ENCODE results near the gene DNAH12. TPM values are rescaled to one million over a fixed set of nuclear protein-coding genes. Genes with fewer than 3 reads are reported as not detected.

DNAH12 gene
- total and polyA plus RNA-seq, 2 of the 13 experiments (the other 11 are each of a cell fraction or from before 2014, with no cell fraction given), result 0.11 TPM

- TF ChIP-seq ZNF407 (CRISPR knock-in tag; IDR thresholded peaks at IDR 0.05; ENCODE audit: not compliant biosample characterization) (no peak), TARDBP (CRISPR knock-in tag; IDR thresholded peaks at IDR 0.05) (no peak), POLR2AphosphoS5 (IDR thresholded peaks at IDR 0.05; ENCODE audit: low read depth, low read length) (no peak), GABPB1 (CRISPR knock-in tag; IDR thresholded peaks at IDR 0.05) (no peak), SIN3A (IDR thresholded peaks at IDR 0.05; ENCODE audit: borderline replicate concordance, low read depth, low read length) (no peak), NFE2 (CRISPR knock-in tag; IDR thresholded peaks at IDR 0.05) (no peak), RFXANK (CRISPR knock-in tag; IDR thresholded peaks at IDR 0.05) (no peak), NFE2L2 (IDR thresholded peaks at IDR 0.05; ENCODE audit: low read length) (no peak), ZKSCAN1 (IDR thresholded peaks at IDR 0.05; ENCODE audit: low read length) (no peak), RAD21 (CRISPR knock-in tag; IDR thresholded peaks at IDR 0.05) (no peak), MAFF (IDR thresholded peaks at IDR 0.05; ENCODE audit: low read depth, low read length) (0 out of 2 replicates have a peak, but pooled peaks have one; percentile 51), MAFK (conservative IDR thresholded peaks at IDR 0.05 in 1 of 2, IDR thresholded peaks at IDR 0.05 in 1 of 2; ENCODE audit: low read length in 2 of 2) (peak; percentile 52 to 68; a peak in 3 of 4 replicates)
Observed at GRCh38 chr3:57402675-57403074, 141.5 kb downstream of the DNAH12 start (continued).

Data from HepG2 (cell line).